Testis (tissue), 2 donors: Measurements from ENCODE around the gene GRIA4.

Source experiments
- POLR2A ChIP-seq: fragments of 450-650 bp; IDR thresholded peaks from one replicate; pipeline ENCODE4 v1.6.1; 2017; ENCODE audit warnings: antibody characterized with exemption, mild to moderate bottlenecking, moderate library complexity
- TF ChIP-seq, protein P1 (sequence below), 3 experiments: fragments of 450-650 bp in 2 of 3; fragments of 200-600 bp in 1 of 3; sonication (generic) in 1 of 3; IDR thresholded peaks; one replicate each; pipeline ENCODE4 v1.5.1; 2016 to 2019; ENCODE audit warnings: antibody characterized with exemption in 3 of 3, mild to moderate bottlenecking in 2 of 3, moderate library complexity in 1 of 3

DNA sequence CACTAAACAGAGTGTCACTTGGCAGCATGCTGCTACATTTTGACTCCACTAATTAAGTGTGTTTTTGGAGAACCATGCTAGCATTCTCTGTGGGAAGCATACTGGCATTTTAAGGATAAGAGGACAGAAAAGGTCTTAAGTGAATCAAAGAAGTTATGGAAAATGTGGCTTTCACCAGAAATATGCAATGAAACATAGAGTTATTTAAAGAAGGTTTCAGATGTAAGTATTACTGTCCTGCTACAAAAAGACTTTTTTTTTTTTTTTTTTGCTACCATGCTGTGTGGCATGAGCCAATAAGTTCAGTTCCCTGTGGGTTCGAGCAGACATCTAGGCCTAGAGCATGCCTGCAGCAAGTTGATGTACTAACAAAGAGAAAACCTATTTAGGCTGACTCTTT is 224.6 kb downstream of the GRIA4 start:
- TF ChIP-seq, protein P1, sequence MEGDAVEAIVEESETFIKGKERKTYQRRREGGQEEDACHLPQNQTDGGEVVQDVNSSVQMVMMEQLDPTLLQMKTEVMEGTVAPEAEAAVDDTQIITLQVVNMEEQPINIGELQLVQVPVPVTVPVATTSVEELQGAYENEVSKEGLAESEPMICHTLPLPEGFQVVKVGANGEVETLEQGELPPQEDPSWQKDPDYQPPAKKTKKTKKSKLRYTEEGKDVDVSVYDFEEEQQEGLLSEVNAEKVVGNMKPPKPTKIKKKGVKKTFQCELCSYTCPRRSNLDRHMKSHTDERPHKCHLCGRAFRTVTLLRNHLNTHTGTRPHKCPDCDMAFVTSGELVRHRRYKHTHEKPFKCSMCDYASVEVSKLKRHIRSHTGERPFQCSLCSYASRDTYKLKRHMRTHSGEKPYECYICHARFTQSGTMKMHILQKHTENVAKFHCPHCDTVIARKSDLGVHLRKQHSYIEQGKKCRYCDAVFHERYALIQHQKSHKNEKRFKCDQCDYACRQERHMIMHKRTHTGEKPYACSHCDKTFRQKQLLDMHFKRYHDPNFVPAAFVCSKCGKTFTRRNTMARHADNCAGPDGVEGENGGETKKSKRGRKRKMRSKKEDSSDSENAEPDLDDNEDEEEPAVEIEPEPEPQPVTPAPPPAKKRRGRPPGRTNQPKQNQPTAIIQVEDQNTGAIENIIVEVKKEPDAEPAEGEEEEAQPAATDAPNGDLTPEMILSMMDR (IDR thresholded peaks at IDR 0.05), result no peak
- no peak for TF ChIP-seq POLR2A
